K562 (cell line): ENCODE data around the gene FUT2. TPM values are rescaled to one million over a fixed set of nuclear protein-coding genes. Genes with fewer than 3 reads are reported as not detected.

Experiments used
- EP300 ChIP-seq: IDR thresholded peaks from 2 replicates; pipeline ENCODE4 v1.6.1; 2012; ENCODE audit warnings: low read length, improper control_type of control experiment
- HDAC2 ChIP-seq: fragments of 450-650 bp; IDR thresholded peaks from 2 replicates; pipeline ENCODE4 v1.6.1; 2016; ENCODE audit warnings: mild to moderate bottlenecking
- HNRNPK ChIP-seq: fragments of 200-400 bp; formaldehyde crosslinking; IDR thresholded peaks from one replicate; pipeline ENCODE4 v1.6.1; 2018; ENCODE audit warnings: mild to moderate bottlenecking, low read depth, low read length; ENCODE audit not compliant: poor library complexity, severe bottlenecking
- NCOA6 ChIP-seq: fragments of 450-650 bp; IDR thresholded peaks from 2 replicates; pipeline ENCODE4 v1.6.1; 2017; ENCODE audit warnings: mild to moderate bottlenecking
- SAP30 ChIP-seq: fragments of 200-600 bp; sonication (generic); IDR thresholded peaks from 2 replicates; pipeline ENCODE4 v1.6.1; 2012; ENCODE audit warnings: borderline replicate concordance, low read depth, mild to moderate bottlenecking, moderate library complexity, low read length, control low read depth, inconsistent platforms; ENCODE audit not compliant: insufficient read depth, poor library complexity, severe bottlenecking
- TSC22D4 ChIP-seq: fragments of 450-650 bp; IDR thresholded peaks from 2 replicates; pipeline ENCODE4 v1.6.1; 2016; ENCODE audit warnings: missing genetic modification characterization, missing biosample characterization, control low read depth
- polyA plus RNA-seq, 8 experiments: library from polyadenylated mRNA; depleted of rRNA in 4 of 8; stranded (reverse) in 5 of 8; unstranded in 3 of 8; fragments of >200 nt; fragmentation: Nextera tagmentation in 2 of 8; fragmentation: Illumina TruSeq in 1 of 8; extraction: Ambion mirVana in 2 of 8; extraction: Trizol in 1 of 8; gene quantifications; 2 replicates each; pipeline versions ENCODE4 v1.2.1 to v1.2.3, GENCODE V29; 2011 to 2014; ENCODE audit warnings: inconsistent platforms in 1 of 8, missing spikeins in 1 of 8
- total RNA-seq, 7 experiments: library from RNA; depleted of rRNA in 6 of 7; stranded (reverse); fragments of >200 nt in 6 of 7; fragmentation: Illumina TruSeq in 2 of 7; extraction: Trizol in 2 of 7; gene quantifications; 2 replicates each; pipeline versions ENCODE4 v1.2.1 to v1.2.3, GENCODE V29; 2011 to 2021; ENCODE audit warnings: low replicate concordance in 1 of 7
- TF ChIP-seq, protein P1 (sequence below): fragments of 450-650 bp; IDR thresholded peaks from 2 replicates; pipeline ENCODE4 v1.6.1; 2016; ENCODE audit warnings: mild to moderate bottlenecking, moderate library complexity
- TF ChIP-seq, protein P2 (sequence below): IDR thresholded peaks from 2 replicates; pipeline ENCODE4 v1.6.1; 2011; ENCODE audit warnings: borderline replicate concordance, low read depth, mild to moderate bottlenecking, moderate library complexity, low read length; ENCODE audit not compliant: insufficient read depth, poor library complexity, severe bottlenecking
- TF ChIP-seq, protein P3 (sequence below): sonication (generic); formaldehyde crosslinking; IDR thresholded peaks from 2 replicates; pipeline ENCODE4 v1.8.0; 2022; ENCODE audit warnings: missing genetic modification reagents, mild to moderate bottlenecking, moderate library complexity, borderline replicate concordance
- TF ChIP-seq, protein P4 (sequence below), 2 experiments: fragments of 450-650 bp in 1 of 2; sonication (generic) in 1 of 2; formaldehyde crosslinking in 1 of 2; IDR thresholded peaks in 1 of 2; conservative IDR thresholded peaks in 1 of 2; 2 replicates each; pipeline versions ENCODE4 v1.6.1 to v1.8.1; 2016 to 2023; ENCODE audit warnings: mild to moderate bottlenecking in 2 of 2, moderate library complexity in 2 of 2, inconsistent platforms in 1 of 2, missing genetic modification reagents in 1 of 2

The FUT2 gene
- total and polyA plus RNA-seq, 9 of the 15 experiments (the other 6 are each of a cell fraction or from before 2014, with no cell fraction given) = 0.03 to 0.04 TPM; not detected in 7

DNA sequence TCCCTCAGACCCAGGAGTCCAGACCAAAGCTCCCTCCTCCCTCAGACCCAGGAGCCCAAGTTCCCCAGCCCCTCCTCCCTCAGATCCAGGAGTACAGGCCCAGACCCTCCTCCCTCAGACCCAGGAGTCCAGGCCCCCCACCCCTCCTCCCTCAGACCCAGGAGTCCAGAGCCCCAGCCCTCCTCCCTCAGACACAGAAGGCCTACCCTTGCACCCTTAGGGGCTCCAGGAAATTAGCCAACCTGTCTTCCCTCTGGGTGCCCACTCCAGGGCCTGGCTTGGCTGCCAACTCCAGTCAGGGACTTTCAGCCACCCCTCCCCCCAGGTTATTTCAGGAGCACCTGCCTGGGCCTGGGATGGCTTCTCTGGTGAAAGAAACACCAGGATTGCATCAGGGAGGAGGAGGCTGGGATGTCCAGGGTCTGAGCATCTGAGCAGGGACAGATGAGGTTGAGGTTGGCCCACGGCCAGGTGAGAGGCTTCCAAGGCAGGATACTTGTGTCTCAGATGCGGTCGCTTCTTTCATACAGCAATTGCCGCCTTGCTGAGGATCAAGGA lies 59.4 kb downstream of the FUT2 start, which contains the start of gene FGF21 (continued):
- TF ChIP-seq, protein P1, sequence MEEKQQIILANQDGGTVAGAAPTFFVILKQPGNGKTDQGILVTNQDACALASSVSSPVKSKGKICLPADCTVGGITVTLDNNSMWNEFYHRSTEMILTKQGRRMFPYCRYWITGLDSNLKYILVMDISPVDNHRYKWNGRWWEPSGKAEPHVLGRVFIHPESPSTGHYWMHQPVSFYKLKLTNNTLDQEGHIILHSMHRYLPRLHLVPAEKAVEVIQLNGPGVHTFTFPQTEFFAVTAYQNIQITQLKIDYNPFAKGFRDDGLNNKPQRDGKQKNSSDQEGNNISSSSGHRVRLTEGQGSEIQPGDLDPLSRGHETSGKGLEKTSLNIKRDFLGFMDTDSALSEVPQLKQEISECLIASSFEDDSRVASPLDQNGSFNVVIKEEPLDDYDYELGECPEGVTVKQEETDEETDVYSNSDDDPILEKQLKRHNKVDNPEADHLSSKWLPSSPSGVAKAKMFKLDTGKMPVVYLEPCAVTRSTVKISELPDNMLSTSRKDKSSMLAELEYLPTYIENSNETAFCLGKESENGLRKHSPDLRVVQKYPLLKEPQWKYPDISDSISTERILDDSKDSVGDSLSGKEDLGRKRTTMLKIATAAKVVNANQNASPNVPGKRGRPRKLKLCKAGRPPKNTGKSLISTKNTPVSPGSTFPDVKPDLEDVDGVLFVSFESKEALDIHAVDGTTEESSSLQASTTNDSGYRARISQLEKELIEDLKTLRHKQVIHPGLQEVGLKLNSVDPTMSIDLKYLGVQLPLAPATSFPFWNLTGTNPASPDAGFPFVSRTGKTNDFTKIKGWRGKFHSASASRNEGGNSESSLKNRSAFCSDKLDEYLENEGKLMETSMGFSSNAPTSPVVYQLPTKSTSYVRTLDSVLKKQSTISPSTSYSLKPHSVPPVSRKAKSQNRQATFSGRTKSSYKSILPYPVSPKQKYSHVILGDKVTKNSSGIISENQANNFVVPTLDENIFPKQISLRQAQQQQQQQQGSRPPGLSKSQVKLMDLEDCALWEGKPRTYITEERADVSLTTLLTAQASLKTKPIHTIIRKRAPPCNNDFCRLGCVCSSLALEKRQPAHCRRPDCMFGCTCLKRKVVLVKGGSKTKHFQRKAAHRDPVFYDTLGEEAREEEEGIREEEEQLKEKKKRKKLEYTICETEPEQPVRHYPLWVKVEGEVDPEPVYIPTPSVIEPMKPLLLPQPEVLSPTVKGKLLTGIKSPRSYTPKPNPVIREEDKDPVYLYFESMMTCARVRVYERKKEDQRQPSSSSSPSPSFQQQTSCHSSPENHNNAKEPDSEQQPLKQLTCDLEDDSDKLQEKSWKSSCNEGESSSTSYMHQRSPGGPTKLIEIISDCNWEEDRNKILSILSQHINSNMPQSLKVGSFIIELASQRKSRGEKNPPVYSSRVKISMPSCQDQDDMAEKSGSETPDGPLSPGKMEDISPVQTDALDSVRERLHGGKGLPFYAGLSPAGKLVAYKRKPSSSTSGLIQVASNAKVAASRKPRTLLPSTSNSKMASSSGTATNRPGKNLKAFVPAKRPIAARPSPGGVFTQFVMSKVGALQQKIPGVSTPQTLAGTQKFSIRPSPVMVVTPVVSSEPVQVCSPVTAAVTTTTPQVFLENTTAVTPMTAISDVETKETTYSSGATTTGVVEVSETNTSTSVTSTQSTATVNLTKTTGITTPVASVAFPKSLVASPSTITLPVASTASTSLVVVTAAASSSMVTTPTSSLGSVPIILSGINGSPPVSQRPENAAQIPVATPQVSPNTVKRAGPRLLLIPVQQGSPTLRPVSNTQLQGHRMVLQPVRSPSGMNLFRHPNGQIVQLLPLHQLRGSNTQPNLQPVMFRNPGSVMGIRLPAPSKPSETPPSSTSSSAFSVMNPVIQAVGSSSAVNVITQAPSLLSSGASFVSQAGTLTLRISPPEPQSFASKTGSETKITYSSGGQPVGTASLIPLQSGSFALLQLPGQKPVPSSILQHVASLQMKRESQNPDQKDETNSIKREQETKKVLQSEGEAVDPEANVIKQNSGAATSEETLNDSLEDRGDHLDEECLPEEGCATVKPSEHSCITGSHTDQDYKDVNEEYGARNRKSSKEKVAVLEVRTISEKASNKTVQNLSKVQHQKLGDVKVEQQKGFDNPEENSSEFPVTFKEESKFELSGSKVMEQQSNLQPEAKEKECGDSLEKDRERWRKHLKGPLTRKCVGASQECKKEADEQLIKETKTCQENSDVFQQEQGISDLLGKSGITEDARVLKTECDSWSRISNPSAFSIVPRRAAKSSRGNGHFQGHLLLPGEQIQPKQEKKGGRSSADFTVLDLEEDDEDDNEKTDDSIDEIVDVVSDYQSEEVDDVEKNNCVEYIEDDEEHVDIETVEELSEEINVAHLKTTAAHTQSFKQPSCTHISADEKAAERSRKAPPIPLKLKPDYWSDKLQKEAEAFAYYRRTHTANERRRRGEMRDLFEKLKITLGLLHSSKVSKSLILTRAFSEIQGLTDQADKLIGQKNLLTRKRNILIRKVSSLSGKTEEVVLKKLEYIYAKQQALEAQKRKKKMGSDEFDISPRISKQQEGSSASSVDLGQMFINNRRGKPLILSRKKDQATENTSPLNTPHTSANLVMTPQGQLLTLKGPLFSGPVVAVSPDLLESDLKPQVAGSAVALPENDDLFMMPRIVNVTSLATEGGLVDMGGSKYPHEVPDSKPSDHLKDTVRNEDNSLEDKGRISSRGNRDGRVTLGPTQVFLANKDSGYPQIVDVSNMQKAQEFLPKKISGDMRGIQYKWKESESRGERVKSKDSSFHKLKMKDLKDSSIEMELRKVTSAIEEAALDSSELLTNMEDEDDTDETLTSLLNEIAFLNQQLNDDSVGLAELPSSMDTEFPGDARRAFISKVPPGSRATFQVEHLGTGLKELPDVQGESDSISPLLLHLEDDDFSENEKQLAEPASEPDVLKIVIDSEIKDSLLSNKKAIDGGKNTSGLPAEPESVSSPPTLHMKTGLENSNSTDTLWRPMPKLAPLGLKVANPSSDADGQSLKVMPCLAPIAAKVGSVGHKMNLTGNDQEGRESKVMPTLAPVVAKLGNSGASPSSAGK = 0 out of 2 replicates have a peak, but pooled peaks have one; percentile 21
- TF ChIP-seq HNRNPK = no peak
- TF ChIP-seq, protein P2, sequence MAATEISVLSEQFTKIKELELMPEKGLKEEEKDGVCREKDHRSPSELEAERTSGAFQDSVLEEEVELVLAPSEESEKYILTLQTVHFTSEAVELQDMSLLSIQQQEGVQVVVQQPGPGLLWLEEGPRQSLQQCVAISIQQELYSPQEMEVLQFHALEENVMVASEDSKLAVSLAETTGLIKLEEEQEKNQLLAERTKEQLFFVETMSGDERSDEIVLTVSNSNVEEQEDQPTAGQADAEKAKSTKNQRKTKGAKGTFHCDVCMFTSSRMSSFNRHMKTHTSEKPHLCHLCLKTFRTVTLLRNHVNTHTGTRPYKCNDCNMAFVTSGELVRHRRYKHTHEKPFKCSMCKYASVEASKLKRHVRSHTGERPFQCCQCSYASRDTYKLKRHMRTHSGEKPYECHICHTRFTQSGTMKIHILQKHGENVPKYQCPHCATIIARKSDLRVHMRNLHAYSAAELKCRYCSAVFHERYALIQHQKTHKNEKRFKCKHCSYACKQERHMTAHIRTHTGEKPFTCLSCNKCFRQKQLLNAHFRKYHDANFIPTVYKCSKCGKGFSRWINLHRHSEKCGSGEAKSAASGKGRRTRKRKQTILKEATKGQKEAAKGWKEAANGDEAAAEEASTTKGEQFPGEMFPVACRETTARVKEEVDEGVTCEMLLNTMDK = no peak
- TF ChIP-seq NCOA6 = no peak
- peak; percentile 41; the same call in 1 of the 2 replicates for TF ChIP-seq EP300
- TF ChIP-seq SAP30 = no peak
- TF ChIP-seq TSC22D4 (tag) = no peak
- TF ChIP-seq, protein P3, sequence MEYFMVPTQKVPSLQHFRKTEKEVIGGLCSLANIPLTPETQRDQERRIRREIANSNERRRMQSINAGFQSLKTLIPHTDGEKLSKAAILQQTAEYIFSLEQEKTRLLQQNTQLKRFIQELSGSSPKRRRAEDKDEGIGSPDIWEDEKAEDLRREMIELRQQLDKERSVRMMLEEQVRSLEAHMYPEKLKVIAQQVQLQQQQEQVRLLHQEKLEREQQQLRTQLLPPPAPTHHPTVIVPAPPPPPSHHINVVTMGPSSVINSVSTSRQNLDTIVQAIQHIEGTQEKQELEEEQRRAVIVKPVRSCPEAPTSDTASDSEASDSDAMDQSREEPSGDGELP (CRISPR knock-in tag) = peak; percentile 43; the same call in 1 of the 2 replicates
- TF ChIP-seq HDAC2 = peak; percentile 61
- TF ChIP-seq, protein P4, sequence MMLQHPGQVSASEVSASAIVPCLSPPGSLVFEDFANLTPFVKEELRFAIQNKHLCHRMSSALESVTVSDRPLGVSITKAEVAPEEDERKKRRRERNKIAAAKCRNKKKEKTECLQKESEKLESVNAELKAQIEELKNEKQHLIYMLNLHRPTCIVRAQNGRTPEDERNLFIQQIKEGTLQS (IDR thresholded peaks at IDR 0.05) = peak; percentile 80; the same call in 1 of the 2 replicates
- TF ChIP-seq, protein P4 (CRISPR knock-in tag; conservative IDR thresholded peaks at IDR 0.05) = no peak
